ENCODE data around the gene PLPP3. TPM values are rescaled to one million over a fixed set of nuclear protein-coding genes. Genes with fewer than 3 reads are reported as not detected.

PLPP3 gene
- total RNA-seq, 2 donors from 2014 or later = not detected

GRCh38 chr1:56535939-56536338 lies 43.4 kb downstream of the PLPP3 start:
- Mint-ChIP-seq H3K36me3 (ENCODE audit: insufficient read depth in 2 of 2) (no peaks in the 10 kb centered on the region), H3K27me3 (ENCODE audit: low read depth) (no peaks in the 10 kb centered on the region), H3K4me1 (ENCODE audit: low read depth) (no peaks in the 10 kb centered on the region), H3K9me3 (peaks cover 0 to 2% of the 10 kb centered on the region in 2 donors), H3K4me3 (no peak overlapping the region), H3K27ac (no peak overlapping the region)
- no peak for ATAC-seq (replicated peaks in 1 of 2)
- DNase-seq = no peak

- Mint-ChIP-seq H3K36me3 (ENCODE audit: insufficient read depth in 2 of 2) (no peaks in the 10 kb centered on the region), H3K27me3 (ENCODE audit: low read depth) (no peaks in the 10 kb centered on the region), H3K4me1 (ENCODE audit: low read depth) (no peaks in the 10 kb centered on the region), H3K4me3 (no peak overlapping the region), H3K27ac (no peak overlapping the region), H3K9me3 (peaks cover 0 to 2% of the 10 kb centered on the region in 2 donors)
- ATAC-seq (replicated peaks in 1 of 2) (no peak), DNase-seq (no peak)
Observed at GRCh38 chr1:56535362-56535761, 44.0 kb downstream of the PLPP3 start.

- no peaks in the 10 kb centered on the region for H3K4me1 Mint-ChIP-seq (ENCODE audit: low read depth)
- no peak for DNase-seq
- ATAC-seq (replicated peaks in 1 of 2) = no peak
- no peaks in the 10 kb centered on the region for H3K27me3 Mint-ChIP-seq (ENCODE audit: low read depth)
- no peaks in the 10 kb centered on the region for H3K36me3 Mint-ChIP-seq (ENCODE audit: insufficient read depth in 2 of 2)
- H3K27ac Mint-ChIP-seq = no peak overlapping the region
- no peaks in the 10 kb centered on the region for H3K9me3 Mint-ChIP-seq
- H3K4me3 Mint-ChIP-seq = no peak overlapping the region
Observed at GRCh38 chr1:56534130-56534651, 45.2 kb downstream of the PLPP3 start.

- H3K27me3 Mint-ChIP-seq (ENCODE audit: low read depth) = no peaks in the 10 kb centered on the region
- ATAC-seq (replicated peaks in 1 of 2) = peak in 1 of 2 donors; percentile 32
Observed at GRCh38 chr1:56533621-56534020, 45.7 kb downstream of the PLPP3 start.

GRCh38 chr1:56533197-56533596 lies 46.2 kb downstream of the PLPP3 start:
- Mint-ChIP-seq H3K4me1 (ENCODE audit: low read depth) (no peaks in the 10 kb centered on the region), H3K9me3 (no peaks in the 10 kb centered on the region), H3K27ac (no peak overlapping the region), H3K36me3 (ENCODE audit: insufficient read depth in 2 of 2) (no peaks in the 10 kb centered on the region), H3K4me3 (no peak overlapping the region), H3K27me3 (ENCODE audit: low read depth) (no peaks in the 10 kb centered on the region)
- no peak for DNase-seq
- no peak for ATAC-seq (replicated peaks in 1 of 2)

More at GRCh38 chr1:56533621-56534020, 45.7 kb downstream of the PLPP3 start:
- Mint-ChIP-seq H3K27ac (no peak overlapping the region), H3K4me3 (no peak overlapping the region), H3K9me3 (no peaks in the 10 kb centered on the region), H3K36me3 (ENCODE audit: insufficient read depth in 2 of 2) (no peaks in the 10 kb centered on the region), H3K4me1 (ENCODE audit: low read depth) (no peaks in the 10 kb centered on the region)
- no peak for DNase-seq

- Mint-ChIP-seq H3K27me3 (ENCODE audit: low read depth) (no peaks in the 10 kb centered on the region), H3K4me1 (ENCODE audit: low read depth) (no peaks in the 10 kb centered on the region), H3K9me3 (no peaks in the 10 kb centered on the region), H3K4me3 (no peak overlapping the region), H3K27ac (no peak overlapping the region), H3K36me3 (ENCODE audit: insufficient read depth in 2 of 2) (no peaks in the 10 kb centered on the region)
- ATAC-seq (replicated peaks in 1 of 2) (no peak), DNase-seq (no peak)
Observed at GRCh38 chr1:56532350-56532683, 47.0 kb downstream of the PLPP3 start.

GRCh38 chr1:56531624-56532349 lies 47.6 kb downstream of the PLPP3 start:
- H3K36me3 Mint-ChIP-seq (ENCODE audit: insufficient read depth in 2 of 2) = no peaks in the 10 kb centered on the region
- no peaks in the 10 kb centered on the region for H3K27me3 Mint-ChIP-seq (ENCODE audit: low read depth)
- no peak overlapping the region for H3K27ac Mint-ChIP-seq
- ATAC-seq (replicated peaks in 1 of 2) (no peak), DNase-seq (no peak)
- H3K9me3 Mint-ChIP-seq = no peaks in the 10 kb centered on the region
- no peak overlapping the region for H3K4me3 Mint-ChIP-seq
- H3K4me1 Mint-ChIP-seq (ENCODE audit: low read depth) = no peaks in the 10 kb centered on the region

- Mint-ChIP-seq H3K27me3 (ENCODE audit: low read depth) (no peaks in the 10 kb centered on the region), H3K36me3 (ENCODE audit: insufficient read depth in 2 of 2) (no peaks in the 10 kb centered on the region), H3K9me3 (no peaks in the 10 kb centered on the region), H3K27ac (no peak overlapping the region), H3K4me3 (no peak overlapping the region), H3K4me1 (ENCODE audit: low read depth) (no peaks in the 10 kb centered on the region)
- no peak for ATAC-seq (replicated peaks in 1 of 2)
- DNase-seq = no peak
Observed at GRCh38 chr1:56529801-56530200, 49.6 kb downstream of the PLPP3 start.

- Mint-ChIP-seq H3K4me3 (no peak overlapping the region), H3K9me3 (no peaks in the 10 kb centered on the region), H3K36me3 (ENCODE audit: insufficient read depth in 2 of 2) (no peaks in the 10 kb centered on the region), H3K4me1 (ENCODE audit: low read depth) (no peaks in the 10 kb centered on the region), H3K27me3 (ENCODE audit: low read depth) (no peaks in the 10 kb centered on the region), H3K27ac (no peak overlapping the region)
- no peak for DNase-seq
- ATAC-seq (replicated peaks in 1 of 2) = no peak
Observed at GRCh38 chr1:56527548-56528302, 51.6 kb downstream of the PLPP3 start.

- Mint-ChIP-seq H3K36me3 (ENCODE audit: insufficient read depth in 2 of 2) (no peaks in the 10 kb centered on the region), H3K4me1 (ENCODE audit: low read depth) (no peaks in the 10 kb centered on the region), H3K4me3 (no peak overlapping the region), H3K27ac (no peak overlapping the region), H3K9me3 (no peaks in the 10 kb centered on the region), H3K27me3 (ENCODE audit: low read depth) (no peaks in the 10 kb centered on the region)
- DNase-seq (no peak), ATAC-seq (replicated peaks in 1 of 2) (no peak)
Observed at GRCh38 chr1:56526571-56527174, 52.7 kb downstream of the PLPP3 start.

GRCh38 chr1:56525489-56526041 lies 53.8 kb downstream of the PLPP3 start:
- no peaks in the 10 kb centered on the region for H3K27me3 Mint-ChIP-seq (ENCODE audit: low read depth)
- H3K27ac Mint-ChIP-seq = no peak overlapping the region
- H3K36me3 Mint-ChIP-seq (ENCODE audit: insufficient read depth in 2 of 2) = no peaks in the 10 kb centered on the region
- no peaks in the 10 kb centered on the region for H3K4me1 Mint-ChIP-seq (ENCODE audit: low read depth)
- H3K4me3 Mint-ChIP-seq = no peak overlapping the region
- H3K9me3 Mint-ChIP-seq = no peaks in the 10 kb centered on the region
- peak; percentile 1 to 4 for DNase-seq
- ATAC-seq (replicated peaks in 1 of 2) = peak; percentile 34 to 55

GRCh38 chr1:56524263-56524662 lies 55.1 kb downstream of the PLPP3 start:
- H3K27ac Mint-ChIP-seq = no peak overlapping the region
- ATAC-seq (replicated peaks in 1 of 2) = no peak
- no peak overlapping the region for H3K4me3 Mint-ChIP-seq
- H3K36me3 Mint-ChIP-seq (ENCODE audit: insufficient read depth in 2 of 2) = no peaks in the 10 kb centered on the region
- no peak for DNase-seq
- H3K27me3 Mint-ChIP-seq (ENCODE audit: low read depth) = no peaks in the 10 kb centered on the region
- H3K9me3 Mint-ChIP-seq = no peaks in the 10 kb centered on the region
- H3K4me1 Mint-ChIP-seq (ENCODE audit: low read depth) = no peaks in the 10 kb centered on the region

- no peaks in the 10 kb centered on the region for H3K27me3 Mint-ChIP-seq (ENCODE audit: low read depth)
- H3K4me1 Mint-ChIP-seq (ENCODE audit: low read depth) = no peaks in the 10 kb centered on the region
- ATAC-seq (replicated peaks in 1 of 2) = no peak
- no peaks in the 10 kb centered on the region for H3K36me3 Mint-ChIP-seq (ENCODE audit: insufficient read depth in 2 of 2)
- no peaks in the 10 kb centered on the region for H3K9me3 Mint-ChIP-seq
- no peak overlapping the region for H3K4me3 Mint-ChIP-seq
- no peak overlapping the region for H3K27ac Mint-ChIP-seq
- no peak for DNase-seq
Observed at GRCh38 chr1:56522680-56523079, 56.7 kb downstream of the PLPP3 start.
